GM12892 (cell line): Measurements from ENCODE around the gene BBLN.

Source experiments
- POLR2A ChIP-seq: IDR thresholded peaks from 2 replicates; pipeline ENCODE4 v1.6.1; 2011; ENCODE audit warnings: low read depth, low read length, control low read depth
- POLR2AphosphoS5 ChIP-seq: IDR thresholded peaks from 2 replicates; pipeline ENCODE4 v1.6.1; 2011; ENCODE audit warnings: low read depth, low read length, control low read depth
- TAF1 ChIP-seq: IDR thresholded peaks from 2 replicates; pipeline ENCODE4 v1.6.1; 2011; ENCODE audit warnings: low read depth, mild to moderate bottlenecking, control low read depth, low read length, borderline replicate concordance

DNA sequence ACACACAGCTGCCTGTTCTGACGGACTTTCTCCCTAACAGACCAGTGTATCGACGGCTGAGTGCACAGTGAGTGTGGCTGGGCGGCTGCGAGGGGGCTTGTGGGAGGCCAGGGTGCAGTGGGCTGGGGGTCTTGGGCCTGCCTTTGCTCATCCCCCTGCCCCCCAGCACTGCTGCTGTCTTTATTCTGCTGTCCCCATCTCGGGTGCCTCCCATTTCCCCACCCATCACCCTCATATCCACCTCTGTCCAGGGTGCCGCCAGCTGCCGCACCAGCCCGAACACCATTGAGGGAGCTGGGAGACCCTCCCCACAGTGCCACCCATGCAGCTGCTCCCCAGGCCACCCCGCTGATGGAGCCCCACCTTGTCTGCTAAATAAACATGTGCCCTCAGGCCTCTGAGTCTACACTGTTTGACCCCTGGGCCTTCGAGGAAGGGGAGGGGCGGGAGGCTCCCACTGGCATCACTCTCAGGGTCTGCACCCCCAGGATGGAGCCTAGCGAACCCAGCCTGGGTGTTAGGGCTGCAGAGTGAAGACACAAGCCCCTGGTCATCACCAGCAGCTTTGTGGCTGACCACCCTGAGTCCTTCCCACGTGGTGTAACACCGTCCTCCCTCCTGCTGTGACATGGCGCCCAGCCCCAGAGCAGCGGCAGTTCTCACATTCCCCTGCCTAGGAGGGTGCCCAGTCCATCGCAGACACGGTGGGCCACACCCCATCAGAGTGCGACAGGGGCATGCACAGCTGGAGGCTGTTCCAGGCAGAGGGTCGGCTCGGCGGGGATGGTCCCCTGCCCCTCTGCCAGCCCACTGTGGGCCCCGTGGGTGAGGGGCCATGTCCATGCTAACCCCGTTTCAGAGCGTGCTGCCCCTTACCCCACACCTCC, 6.8 kb upstream of the BBLN start:
- no peak for TF ChIP-seq TAF1
- no peak for TF ChIP-seq POLR2A
- no peak for TF ChIP-seq POLR2AphosphoS5
